ENCODE data around the gene ATF1.

Gene ATF1

GRCh38 chr12:50763639-50764285 is at the start of gene ATF1:
TSS of gene ATF1 (plus strand) at chr12:50764101. CDS start at chr12:50780146, 16,045 bp downstream.
- DNase-seq: peak; percentile 94

- DNase-seq: no peak
These were observed 48.7 kb upstream of the ATF1 start for GRCh38 chr12:50715174-50715573.

GRCh38 chr12:50718760-50719159 is 45.1 kb upstream of the ATF1 start:
- DNase-seq: no peak

DNA sequence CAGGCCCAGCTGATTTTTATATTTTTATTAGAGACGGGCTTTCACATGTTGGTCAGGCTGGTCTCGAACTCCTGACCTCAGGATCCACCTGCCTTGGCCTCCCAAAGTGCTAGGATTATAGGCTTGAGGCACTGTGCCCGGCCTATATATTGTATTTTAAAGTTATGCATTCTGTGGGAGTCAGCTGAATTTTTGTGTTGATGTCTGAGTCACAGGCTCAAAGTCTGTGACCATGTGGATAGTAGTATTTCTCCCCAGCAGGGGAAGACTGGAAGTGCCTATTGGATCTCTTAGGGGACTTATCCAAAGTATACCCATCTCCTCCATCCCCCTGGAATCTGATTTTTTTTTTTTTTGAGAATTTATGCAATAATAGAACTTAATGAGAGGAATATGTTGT is 43.8 kb upstream of the ATF1 start:
- no peak for DNase-seq

DNA sequence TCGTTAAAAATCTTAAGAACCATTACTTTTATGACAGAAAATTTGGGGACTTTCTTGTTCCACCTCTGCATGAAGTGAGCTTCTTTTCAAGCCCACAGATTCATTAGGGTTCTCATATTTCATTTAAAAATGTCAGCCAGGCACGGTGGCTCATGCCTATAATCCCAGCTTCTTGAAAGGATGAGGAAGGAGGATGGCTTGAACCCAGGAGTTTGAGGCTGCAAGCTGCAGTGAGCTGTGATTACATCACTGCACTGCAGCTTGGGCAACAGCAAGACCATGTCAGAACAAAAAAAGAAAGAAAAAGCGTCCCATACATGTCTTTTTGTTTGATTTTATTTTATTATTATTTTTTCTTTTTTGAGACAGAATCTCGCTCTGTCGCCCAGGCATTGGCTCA is 43.4 kb upstream of the ATF1 start:
- DNase-seq: no peak

DNA sequence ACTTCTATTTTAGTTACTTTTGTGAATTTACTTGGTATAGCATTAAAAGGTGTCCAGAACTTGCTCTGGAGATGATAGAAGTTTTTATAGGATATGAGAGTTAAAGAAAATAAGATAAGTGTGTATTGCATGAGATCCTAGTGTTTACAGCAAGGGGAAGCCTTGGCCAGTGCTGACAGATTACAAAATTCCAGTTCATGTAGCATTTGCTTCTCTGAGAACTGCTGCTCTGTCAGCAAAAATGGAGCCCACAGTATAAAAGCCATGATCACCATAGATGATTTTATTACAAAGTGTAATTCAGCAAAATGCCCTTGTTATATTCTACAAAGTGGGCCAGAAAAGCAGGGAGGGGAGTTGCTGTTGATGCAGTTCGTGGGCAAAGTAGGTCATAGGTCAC is 40.0 kb upstream of the ATF1 start:
- no peak for DNase-seq

DNA sequence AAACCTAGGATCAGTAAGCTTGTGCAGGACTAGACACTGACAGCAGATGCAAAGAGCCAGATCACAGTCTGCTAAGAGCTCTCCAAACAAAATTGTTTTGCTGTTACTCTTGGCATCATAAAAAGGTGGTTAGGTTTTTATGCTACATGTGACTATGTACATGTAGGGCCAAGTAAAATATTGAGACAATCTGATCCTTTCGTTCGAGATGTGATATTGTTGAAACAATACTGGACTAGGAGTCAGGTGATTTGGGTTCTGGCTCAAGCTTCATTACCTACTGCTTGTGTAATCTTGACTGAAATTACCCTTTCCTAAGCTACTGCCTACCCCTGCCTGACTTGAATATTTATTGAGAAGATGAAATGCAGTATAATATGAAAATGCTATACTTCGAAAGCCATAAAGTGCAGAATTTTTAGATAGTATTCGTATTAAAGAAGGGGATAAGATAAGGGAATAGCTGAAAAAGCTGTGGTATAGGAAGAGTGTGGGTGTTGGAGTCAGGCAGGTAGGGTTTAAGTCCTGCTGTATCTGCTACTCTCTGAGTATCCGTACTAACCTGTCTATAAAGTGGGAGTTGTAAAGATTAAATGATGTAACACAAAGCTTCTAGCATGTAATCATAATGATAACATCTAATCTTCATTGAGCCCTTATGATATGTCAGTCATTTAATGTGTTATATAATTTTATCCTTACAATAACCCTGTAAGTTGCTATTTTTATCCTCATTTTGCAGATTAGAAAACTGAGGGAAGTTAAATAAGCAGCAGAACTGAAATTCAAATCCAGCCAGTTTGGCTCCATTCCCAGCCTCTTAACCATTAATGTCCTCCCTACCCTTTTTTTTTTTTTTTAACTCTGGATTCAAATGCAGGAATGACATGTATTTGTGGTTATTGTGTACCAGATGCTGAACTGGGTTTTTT is 38.6 kb upstream of the ATF1 start:
- DNase-seq: no peak

GRCh38 chr12:50727466-50727865 is 36.4 kb upstream of the ATF1 start:
- DNase-seq: no peak

DNA sequence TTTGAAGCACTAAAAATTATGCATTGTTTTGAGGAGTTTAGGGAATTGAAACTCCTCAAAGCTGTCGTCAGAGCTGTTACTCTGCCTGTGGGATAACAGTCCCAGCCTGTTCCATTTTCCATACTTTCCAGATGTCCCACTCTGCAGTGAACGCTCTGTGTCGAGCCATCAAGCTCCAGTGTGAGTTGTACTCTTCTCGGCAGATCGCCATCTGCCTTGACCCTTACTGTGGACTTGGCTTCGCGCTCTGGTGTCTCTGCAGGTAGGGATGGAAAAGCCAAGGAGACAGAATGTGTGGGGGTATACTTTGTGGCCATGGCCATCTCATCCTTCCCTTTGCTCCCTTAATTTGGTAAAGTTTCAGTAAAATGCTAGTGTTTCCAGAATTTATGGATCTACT is 35.5 kb upstream of the ATF1 start:
- no peak for DNase-seq

- no peak for DNase-seq
These were observed 35.1 kb upstream of the ATF1 start for GRCh38 chr12:50728841-50729240.

- no peak for DNase-seq
These were observed 31.3 kb upstream of the ATF1 start for GRCh38 chr12:50732591-50732990.

GRCh38 chr12:50733706-50734105 is 30.2 kb upstream of the ATF1 start:
- DNase-seq: no peak

DNA sequence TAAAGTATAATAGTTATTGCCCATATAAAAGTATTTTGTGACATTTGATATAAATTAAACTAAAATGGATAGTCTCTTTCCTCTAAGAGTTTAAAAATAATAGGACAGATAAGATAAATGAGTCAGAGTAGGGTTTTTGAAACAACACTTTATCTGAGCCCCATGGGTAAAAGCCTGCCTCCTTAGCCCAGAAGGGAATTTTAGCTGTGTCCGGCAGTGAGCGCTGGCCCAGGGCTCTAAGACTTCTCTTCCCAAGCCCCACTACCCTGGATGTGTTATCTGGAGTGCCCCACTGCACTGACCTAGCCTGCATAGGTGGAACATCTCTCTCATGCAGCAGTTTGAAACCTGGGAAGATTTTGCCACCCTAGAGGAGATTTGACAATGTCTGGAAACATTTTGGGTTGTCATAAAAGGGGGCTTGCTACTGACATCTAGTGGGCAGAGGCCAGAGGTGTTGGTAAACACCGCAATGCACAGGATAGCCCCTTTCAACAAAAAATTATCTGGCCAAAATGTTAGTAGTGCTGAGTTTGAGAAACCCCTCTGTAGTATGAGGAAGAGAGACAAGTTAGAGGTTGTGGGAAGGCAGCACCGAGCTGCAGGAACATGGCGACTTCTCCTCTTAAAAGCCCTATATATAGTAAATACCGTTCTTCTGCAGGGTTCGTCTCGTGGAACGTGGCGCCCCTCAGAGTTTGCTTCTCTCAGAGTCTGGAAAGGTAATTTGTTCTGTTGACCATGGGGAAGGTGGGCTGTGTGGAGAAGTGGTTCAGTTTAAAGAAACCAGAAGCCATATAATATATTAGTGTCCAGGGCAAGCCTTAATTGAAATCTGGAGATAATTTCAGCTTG is 29.3 kb upstream of the ATF1 start:
- DNase-seq: peak; percentile 46

DNA sequence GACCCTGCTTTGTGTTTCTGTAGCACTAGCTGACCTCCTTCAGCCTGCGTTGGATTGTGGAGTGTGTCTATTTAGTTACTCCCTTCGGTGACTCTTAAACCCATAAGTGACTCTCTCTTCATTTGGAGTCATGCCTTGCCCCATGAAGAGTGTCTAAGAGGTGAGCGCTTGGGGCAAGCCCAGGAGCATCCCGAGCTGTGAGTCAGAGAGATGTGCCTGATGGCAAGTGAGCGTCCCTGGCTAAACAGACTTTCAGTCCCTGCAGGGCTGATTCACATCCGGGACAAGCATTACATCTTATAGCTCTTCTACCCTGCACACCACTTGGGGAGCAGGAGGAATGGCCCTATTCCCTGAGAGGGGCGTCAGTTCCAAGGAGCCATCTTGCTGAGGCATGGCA is 24.3 kb upstream of the ATF1 start:
- DNase-seq: no peak

- DNase-seq: no peak
These were observed 23.6 kb upstream of the ATF1 start for GRCh38 chr12:50740307-50740706.

GRCh38 chr12:50742776-50743175 is 21.1 kb upstream of the ATF1 start:
- DNase-seq: no peak

DNA sequence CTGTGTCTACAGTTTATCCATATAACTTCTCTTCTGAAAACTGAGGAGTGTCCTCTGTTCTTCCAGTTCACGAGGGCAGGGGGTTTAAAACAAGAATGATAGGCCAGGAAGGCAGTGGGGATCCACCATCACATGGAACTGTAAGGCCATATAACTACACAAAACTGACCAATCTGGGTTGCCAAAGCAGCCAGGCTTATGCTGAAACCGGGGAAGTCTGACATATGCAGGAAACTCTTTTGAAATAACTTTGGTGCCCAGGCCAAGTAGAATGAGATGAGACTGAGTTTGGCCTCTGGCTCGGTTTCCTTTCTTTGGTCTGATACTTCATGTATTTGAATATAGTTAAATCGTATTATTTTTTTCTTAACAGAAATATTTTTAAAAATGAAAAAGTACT is 18.0 kb upstream of the ATF1 start:
- DNase-seq: no peak

DNA sequence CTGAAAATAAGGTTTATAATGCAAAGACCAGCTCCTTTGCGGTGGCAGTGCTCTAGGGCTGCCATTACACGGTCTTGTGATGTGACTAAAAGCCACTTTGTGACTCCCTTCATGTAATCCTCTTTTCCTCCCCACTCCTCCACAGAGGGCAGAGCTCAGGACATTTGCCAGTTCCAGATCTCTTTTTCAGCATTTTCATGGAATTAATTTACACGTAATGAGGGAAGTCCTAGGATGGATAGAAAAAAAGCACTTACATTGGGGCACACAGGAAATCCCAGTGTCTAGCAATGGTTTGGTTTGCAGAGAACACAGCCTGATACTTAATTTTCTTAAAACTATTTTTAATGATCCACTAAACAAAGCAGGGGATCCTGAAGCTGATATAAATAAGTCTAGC is 17.5 kb upstream of the ATF1 start:
- DNase-seq: no peak

DNA sequence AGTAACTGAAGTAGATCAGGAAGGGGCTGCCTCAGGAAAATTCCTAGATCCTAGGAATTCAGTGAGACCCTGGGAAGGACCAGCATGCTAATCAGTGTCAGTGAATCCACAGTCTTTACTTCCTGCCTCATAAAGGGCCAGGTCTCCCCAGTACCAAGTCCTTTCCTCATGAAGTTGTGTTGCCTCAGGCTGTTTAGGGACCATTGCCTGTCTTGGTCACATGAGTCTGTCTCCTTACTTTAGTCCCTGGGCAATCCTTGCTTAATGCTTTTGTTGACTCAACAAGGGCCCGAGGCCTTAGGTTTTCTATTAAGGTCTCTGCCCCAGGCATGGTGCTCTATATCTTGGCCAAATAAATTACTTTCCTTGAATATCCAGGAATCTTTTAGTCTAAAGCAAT is 16.1 kb upstream of the ATF1 start:
- DNase-seq: no peak

- no peak for DNase-seq
These were observed 14.4 kb upstream of the ATF1 start for GRCh38 chr12:50749459-50749882.

GRCh38 chr12:50750366-50750765 is 13.5 kb upstream of the ATF1 start:
- DNase-seq: no peak

- peak; percentile 36 for DNase-seq
These were observed 11.8 kb upstream of the ATF1 start for GRCh38 chr12:50751948-50752721.
